Astrocyte (in vitro differentiated cells and primary cell): Measurements from ENCODE around the gene PTCRA. TPM values are rescaled to one million over a fixed set of nuclear protein-coding genes. Genes with fewer than 3 reads are reported as not detected.

Source experiments
- DNase-seq: peaks from one replicate; pipeline ENCODE4 v3.0.0-alpha.2; 2010; ENCODE audit warnings: low read depth
- FAIRE-seq: peaks from 2 replicates; lab custom pipeline; 2011; peaks lifted over from hg19 to GRCh38; lab: Jason Lieb, UNC
- H2AFZ ChIP-seq: 2 replicates; pipeline ENCODE4 v1.6.0; 2012; ENCODE audit warnings: low read depth, low read length, inconsistent platforms
- H3K27ac ChIP-seq: 2 replicates; pipeline ENCODE4 v1.5.1; 2011; ENCODE audit warnings: low read depth, low read length, inconsistent platforms
- H3K27me3 ChIP-seq: 2 replicates; pipeline ENCODE4 v1.6.0; 2011; ENCODE audit warnings: low read length, inconsistent platforms; ENCODE audit not compliant: insufficient read depth
- H3K36me3 ChIP-seq: 2 replicates; pipeline ENCODE4 v1.5.1; 2011; ENCODE audit warnings: low read length, inconsistent platforms; ENCODE audit not compliant: insufficient read depth
- H3K4me1 ChIP-seq: 2 replicates; pipeline ENCODE4 v1.5.1; 2011; ENCODE audit warnings: low read length, inconsistent platforms; ENCODE audit not compliant: insufficient read depth
- H3K4me2 ChIP-seq: 2 replicates; pipeline ENCODE4 v1.6.0; 2012; ENCODE audit warnings: low read length, inconsistent platforms
- H3K4me3 ChIP-seq: 2 replicates; pipeline ENCODE4 v1.5.1; 2011; ENCODE audit warnings: low read depth, mild to moderate bottlenecking, low read length, inconsistent platforms; ENCODE audit not compliant: insufficient read depth
- H3K79me2 ChIP-seq: 2 replicates; pipeline ENCODE4 v1.6.0; 2012; ENCODE audit warnings: mild to moderate bottlenecking, low read length, inconsistent platforms; ENCODE audit not compliant: insufficient read depth
- H3K9ac ChIP-seq: 2 replicates; pipeline ENCODE4 v1.6.0; 2012; ENCODE audit warnings: mild to moderate bottlenecking, low read length, inconsistent platforms
- H3K9me3 ChIP-seq: 2 replicates; pipeline ENCODE4 v1.5.1; 2012; ENCODE audit warnings: low read depth, mild to moderate bottlenecking, low read length, inconsistent platforms; ENCODE audit not compliant: insufficient read depth
- H4K20me1 ChIP-seq: 2 replicates; pipeline ENCODE4 v1.6.0; 2012; ENCODE audit warnings: low read length, inconsistent platforms; ENCODE audit not compliant: insufficient read depth
- H3K27ac Mint-ChIP-seq: one replicate; pipeline ENCODE4 v1.8.0; 2021; ENCODE audit warnings: mild to moderate bottlenecking, mixed read lengths; ENCODE audit not compliant: unreplicated experiment
- H3K27me3 Mint-ChIP-seq: one replicate; pipeline ENCODE4 v1.8.0; 2021; ENCODE audit warnings: low read depth, mixed read lengths; ENCODE audit not compliant: unreplicated experiment
- H3K36me3 Mint-ChIP-seq: one replicate; pipeline ENCODE4 v1.8.0; 2021; ENCODE audit warnings: low read depth, mixed read lengths; ENCODE audit not compliant: unreplicated experiment
- H3K4me1 Mint-ChIP-seq: one replicate; pipeline ENCODE4 v1.8.0; 2021; ENCODE audit warnings: low read depth, mixed read lengths; ENCODE audit not compliant: unreplicated experiment
- H3K4me3 Mint-ChIP-seq: one replicate; pipeline ENCODE4 v1.8.0; 2021; ENCODE audit warnings: mild to moderate bottlenecking, moderate library complexity, mixed read lengths; ENCODE audit not compliant: unreplicated experiment
- H3K9me3 Mint-ChIP-seq: one replicate; pipeline ENCODE4 v1.8.0; 2021; ENCODE audit warnings: mild to moderate bottlenecking, mixed read lengths; ENCODE audit not compliant: unreplicated experiment
- CTCF ChIP-seq: IDR thresholded peaks from 2 replicates; pipeline ENCODE4 v1.5.1; 2011; ENCODE audit warnings: low read depth, mild to moderate bottlenecking, inconsistent platforms, low read length, moderate library complexity; ENCODE audit not compliant: insufficient read depth
- EZH2 ChIP-seq: IDR thresholded peaks from 2 replicates; pipeline ENCODE4 v1.6.1; 2012; ENCODE audit warnings: mild to moderate bottlenecking, low read length, inconsistent platforms; ENCODE audit not compliant: insufficient read depth
- total RNA-seq: library from RNA; stranded (reverse); gene quantifications from 2 replicates; pipeline ENCODE4 v1.2.1, GENCODE V29; 2021

Gene PTCRA
- total RNA-seq, 1 donor from 2014 or later = not detected

GRCh38 chr6:42961020-42961470, 45.2 kb downstream of the PTCRA start:
- H3K36me3 Mint-ChIP-seq = peaks cover 18% of the 10 kb centered on the region
- H3K4me2 ChIP-seq = peak overlapping the region; percentile 89
- no peaks in the 10 kb centered on the region for H3K9me3 Mint-ChIP-seq
- peaks cover 20% of the 10 kb centered on the region for H3K27me3 Mint-ChIP-seq
- H3K27ac Mint-ChIP-seq = no peak overlapping the region
- H3K4me3 ChIP-seq = peak overlapping the region; percentile 50
- no peaks in the 10 kb centered on the region for H3K9me3 ChIP-seq
- TF ChIP-seq CTCF = no peak
- no peak for TF ChIP-seq EZH2
- H3K4me1 ChIP-seq = peaks cover 9% of the 10 kb centered on the region
- FAIRE-seq (no peak), DNase-seq (no peak)
- H3K9ac ChIP-seq = peak overlapping the region; percentile 23
- no peaks in the 10 kb centered on the region for H4K20me1 ChIP-seq
- no peak overlapping the region for H3K27ac ChIP-seq
- peaks cover 3% of the 10 kb centered on the region for H3K27me3 ChIP-seq
- no peaks in the 10 kb centered on the region for H3K79me2 ChIP-seq
- H2AFZ ChIP-seq = peak overlapping the region; percentile 73
- H3K4me1 Mint-ChIP-seq = no peaks in the 10 kb centered on the region
- H3K4me3 Mint-ChIP-seq = no peak overlapping the region
- H3K36me3 ChIP-seq = no peaks in the 10 kb centered on the region

- peaks cover 9% of the 10 kb centered on the region for H3K4me1 ChIP-seq
- TF ChIP-seq EZH2 = no peak
- no peak for TF ChIP-seq CTCF
- no peaks in the 10 kb centered on the region for H4K20me1 ChIP-seq
- H2AFZ ChIP-seq = no peak overlapping the region
- Mint-ChIP-seq H3K36me3 (peaks cover 19% of the 10 kb centered on the region), H3K4me3 (no peak overlapping the region), H3K4me1 (no peaks in the 10 kb centered on the region), H3K9me3 (no peaks in the 10 kb centered on the region), H3K27ac (no peak overlapping the region), H3K27me3 (peaks cover 20% of the 10 kb centered on the region)
- no peak overlapping the region for H3K4me3 ChIP-seq
- no peak overlapping the region for H3K4me2 ChIP-seq
- no peak for FAIRE-seq
- no peak overlapping the region for H3K9ac ChIP-seq
- DNase-seq = no peak
- H3K79me2 ChIP-seq = no peaks in the 10 kb centered on the region
- H3K36me3 ChIP-seq = no peaks in the 10 kb centered on the region
- no peak overlapping the region for H3K27ac ChIP-seq
- H3K9me3 ChIP-seq = no peaks in the 10 kb centered on the region
- H3K27me3 ChIP-seq = peaks cover 3% of the 10 kb centered on the region
Measured at GRCh38 chr6:42962096-42962495, 46.2 kb downstream of the PTCRA start.

- H3K27me3 ChIP-seq = peaks cover 3% of the 10 kb centered on the region
- Mint-ChIP-seq H3K4me3 (no peak overlapping the region), H3K36me3 (peaks cover 23% of the 10 kb centered on the region), H3K27me3 (peaks cover 20% of the 10 kb centered on the region), H3K27ac (no peak overlapping the region), H3K9me3 (no peaks in the 10 kb centered on the region), H3K4me1 (no peaks in the 10 kb centered on the region)
- H3K4me3 ChIP-seq = no peak overlapping the region
- no peak for DNase-seq
- peaks cover 9% of the 10 kb centered on the region for H3K4me1 ChIP-seq
- H3K27ac ChIP-seq = no peak overlapping the region
- no peak overlapping the region for H3K4me2 ChIP-seq
- no peaks in the 10 kb centered on the region for H3K9me3 ChIP-seq
- FAIRE-seq = no peak
- no peaks in the 10 kb centered on the region for H4K20me1 ChIP-seq
- H3K79me2 ChIP-seq = no peaks in the 10 kb centered on the region
- TF ChIP-seq EZH2 (no peak), CTCF (no peak)
- no peak overlapping the region for H2AFZ ChIP-seq
- no peak overlapping the region for H3K9ac ChIP-seq
- no peaks in the 10 kb centered on the region for H3K36me3 ChIP-seq
Measured at GRCh38 chr6:42962502-42963178, 46.8 kb downstream of the PTCRA start.
